HepG2 (cell line): Measurements from ENCODE around the gene MYADML2. TPM values are rescaled to one million over a fixed set of nuclear protein-coding genes. Genes with fewer than 3 reads are reported as not detected.

Experiments
- FOXK1 ChIP-seq: sonication (generic); formaldehyde crosslinking; IDR thresholded peaks from 2 replicates; pipeline ENCODE4 v1.4.0; 2020; ENCODE audit warnings: low read depth, missing genetic modification reagents, borderline replicate concordance
- GABPA ChIP-seq, 2 experiments: IDR thresholded peaks; 2 replicates each; pipeline ENCODE4 v1.6.1; 2011 to 2016; ENCODE audit warnings: low read depth in 2 of 2, low read length in 1 of 2, missing biosample characterization in 1 of 2, missing genetic modification characterization in 1 of 2
- JUND ChIP-seq: sonication (generic); formaldehyde crosslinking; IDR thresholded peaks from 2 replicates; pipeline ENCODE4 v1.8.0; 2022; ENCODE audit warnings: mild to moderate bottlenecking, missing genetic modification reagents
- KLF12 ChIP-seq: sonication (generic); formaldehyde crosslinking; IDR thresholded peaks from 2 replicates; pipeline ENCODE4 v1.4.0; 2020; ENCODE audit warnings: missing genetic modification reagents, borderline replicate concordance
- KMT2A ChIP-seq: sonication (generic); formaldehyde crosslinking; IDR thresholded peaks from 2 replicates; pipeline ENCODE4 v1.4.0; 2020; ENCODE audit warnings: missing genetic modification reagents
- NFKBIZ ChIP-seq: IDR thresholded peaks from 2 replicates; pipeline ENCODE4 v1.6.1; 2018; ENCODE audit warnings: missing genetic modification reagents, missing compliant biosample characterization
- SIN3A ChIP-seq: IDR thresholded peaks from 2 replicates; pipeline ENCODE4 v1.6.1; 2011; ENCODE audit warnings: low read depth, mild to moderate bottlenecking, control low read depth, low read length, borderline replicate concordance
- TRIM24 ChIP-seq: sonication (generic); formaldehyde crosslinking; IDR thresholded peaks from 2 replicates; pipeline ENCODE4 v1.8.0; 2022; ENCODE audit warnings: mild to moderate bottlenecking, missing genetic modification reagents
- ZBTB7B ChIP-seq: sonication (generic); formaldehyde crosslinking; IDR thresholded peaks from 2 replicates; pipeline ENCODE4 v1.4.0; 2020; ENCODE audit warnings: missing genetic modification reagents
- ZNF30 ChIP-seq: sonication (generic); formaldehyde crosslinking; IDR thresholded peaks from 2 replicates; pipeline ENCODE4 v1.5.0; 2020; ENCODE audit warnings: mild to moderate bottlenecking, missing genetic modification reagents
- ZNF33B ChIP-seq: sonication (generic); formaldehyde crosslinking; IDR thresholded peaks from 2 replicates; pipeline ENCODE4 v1.5.1; 2020; ENCODE audit warnings: mild to moderate bottlenecking, missing genetic modification reagents
- ZNF367 ChIP-seq: sonication (generic); formaldehyde crosslinking; IDR thresholded peaks from 2 replicates; pipeline ENCODE4 v1.4.0; 2020; ENCODE audit warnings: missing genetic modification reagents, borderline replicate concordance
- ZNF607 ChIP-seq: sonication (generic); formaldehyde crosslinking; IDR thresholded peaks from 2 replicates; pipeline ENCODE4 v1.5.1; 2020; ENCODE audit warnings: missing genetic modification reagents, mild to moderate bottlenecking, borderline replicate concordance
- polyA plus RNA-seq, 8 experiments: library from polyadenylated mRNA; depleted of rRNA in 3 of 8; stranded (reverse) in 7 of 8; unstranded in 1 of 8; fragments of >200 nt; fragmentation: Illumina TruSeq in 4 of 8; extraction: Trizol in 4 of 8; gene quantifications; 2 replicates each; pipeline versions ENCODE4 v1.2.1 to v1.2.3, GENCODE V29; 2011 to 2016; ENCODE audit warnings: low read depth in 4 of 8, missing spikeins in 1 of 8, mixed read lengths in 1 of 8; ENCODE audit not compliant: insufficient read depth in 1 of 8
- total RNA-seq, 5 experiments: library from RNA; depleted of rRNA; stranded (reverse); fragments of >200 nt; fragmentation: Illumina TruSeq; extraction: Trizol; gene quantifications; 2 replicates each; pipeline ENCODE4 v1.2.3, GENCODE V29; 2016; ENCODE audit warnings: low read depth in 1 of 5
- TF ChIP-seq, protein P1 (sequence below): sonication (generic); formaldehyde crosslinking; IDR thresholded peaks from 2 replicates; pipeline ENCODE4 v1.4.0; 2020; ENCODE audit warnings: missing genetic modification reagents
- TF ChIP-seq, protein P2 (sequence below): sonication (generic); formaldehyde crosslinking; IDR thresholded peaks from 2 replicates; pipeline ENCODE4 v1.4.0; 2020; ENCODE audit warnings: missing genetic modification reagents
- TF ChIP-seq, protein P3 (sequence below): sonication (generic); formaldehyde crosslinking; IDR thresholded peaks from 2 replicates; pipeline ENCODE4 v1.4.0; 2020; ENCODE audit warnings: missing genetic modification reagents, borderline replicate concordance
- TF ChIP-seq, protein P4 (sequence below): sonication (generic); formaldehyde crosslinking; IDR thresholded peaks from 2 replicates; pipeline ENCODE4 v1.4.0; 2020; ENCODE audit warnings: missing genetic modification reagents
- TF ChIP-seq, protein P5 (sequence below): sonication (generic); formaldehyde crosslinking; IDR thresholded peaks from 2 replicates; pipeline ENCODE4 v1.4.0; 2020; ENCODE audit warnings: mild to moderate bottlenecking, missing genetic modification reagents
- TF ChIP-seq, protein P6 (sequence below): sonication (generic); formaldehyde crosslinking; IDR thresholded peaks from 2 replicates; pipeline ENCODE4 v1.4.0; 2020; ENCODE audit warnings: missing genetic modification reagents, borderline replicate concordance
- TF ChIP-seq, protein P7 (sequence below): sonication (generic); formaldehyde crosslinking; IDR thresholded peaks from 2 replicates; pipeline ENCODE4 v1.4.0; 2020; ENCODE audit warnings: missing genetic modification reagents, low read depth, mild to moderate bottlenecking, borderline replicate concordance

The MYADML2 gene
- total and polyA plus RNA-seq, 2 of the 13 experiments (the other 11 are each of a cell fraction or from before 2014, with no cell fraction given), result not detected

DNA sequence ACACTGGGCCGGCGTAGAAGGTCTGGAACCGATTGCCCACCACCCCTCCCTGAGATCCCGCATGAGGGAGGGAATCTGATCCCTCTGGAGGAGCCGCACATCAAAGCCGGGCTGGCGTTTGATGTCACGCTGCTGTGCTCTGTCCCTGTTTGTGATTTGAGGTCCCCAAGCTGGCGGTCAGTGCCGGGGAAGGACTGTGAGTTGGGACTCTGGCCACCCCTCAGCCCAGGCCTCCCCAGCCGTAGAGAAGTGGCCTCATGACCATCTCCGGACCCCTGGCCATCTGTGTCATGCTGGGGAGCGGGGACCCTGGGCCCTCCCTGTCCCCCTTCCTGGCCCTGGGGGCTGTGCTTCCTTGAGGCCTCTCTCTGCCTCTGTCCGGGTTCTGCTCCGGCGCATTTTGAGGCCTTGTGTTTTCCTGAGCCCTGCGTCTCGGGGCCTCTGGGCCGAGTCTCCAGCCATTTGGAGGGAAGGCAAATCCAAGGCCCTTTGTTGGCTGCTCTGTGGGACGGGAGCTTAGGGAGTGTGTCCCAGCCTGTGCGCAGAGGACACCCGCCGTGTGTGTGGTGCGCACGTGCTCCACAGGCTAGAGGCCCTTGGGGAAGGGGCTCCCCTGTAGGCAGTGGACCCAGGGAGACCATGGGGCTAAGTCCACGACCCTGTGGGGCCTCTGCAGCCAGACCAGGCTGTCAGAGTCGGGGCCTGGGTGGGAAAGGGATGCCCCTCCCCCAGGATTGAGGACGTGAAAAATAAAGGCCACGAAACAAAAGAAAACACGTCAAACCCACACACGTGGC lies 45.5 kb upstream of the MYADML2 start (continued):
- no peak; the same call in 1 of the 2 replicates for TF ChIP-seq KMT2A (CRISPR knock-in tag)
- peak; percentile 94 for TF ChIP-seq KLF12 (CRISPR knock-in tag)
- TF ChIP-seq, protein P1, sequence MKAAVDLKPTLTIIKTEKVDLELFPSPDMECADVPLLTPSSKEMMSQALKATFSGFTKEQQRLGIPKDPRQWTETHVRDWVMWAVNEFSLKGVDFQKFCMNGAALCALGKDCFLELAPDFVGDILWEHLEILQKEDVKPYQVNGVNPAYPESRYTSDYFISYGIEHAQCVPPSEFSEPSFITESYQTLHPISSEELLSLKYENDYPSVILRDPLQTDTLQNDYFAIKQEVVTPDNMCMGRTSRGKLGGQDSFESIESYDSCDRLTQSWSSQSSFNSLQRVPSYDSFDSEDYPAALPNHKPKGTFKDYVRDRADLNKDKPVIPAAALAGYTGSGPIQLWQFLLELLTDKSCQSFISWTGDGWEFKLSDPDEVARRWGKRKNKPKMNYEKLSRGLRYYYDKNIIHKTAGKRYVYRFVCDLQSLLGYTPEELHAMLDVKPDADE (CRISPR knock-in tag), result 0 out of 2 replicates have a peak, but pooled peaks have one; percentile 69
- TF ChIP-seq, protein P2, sequence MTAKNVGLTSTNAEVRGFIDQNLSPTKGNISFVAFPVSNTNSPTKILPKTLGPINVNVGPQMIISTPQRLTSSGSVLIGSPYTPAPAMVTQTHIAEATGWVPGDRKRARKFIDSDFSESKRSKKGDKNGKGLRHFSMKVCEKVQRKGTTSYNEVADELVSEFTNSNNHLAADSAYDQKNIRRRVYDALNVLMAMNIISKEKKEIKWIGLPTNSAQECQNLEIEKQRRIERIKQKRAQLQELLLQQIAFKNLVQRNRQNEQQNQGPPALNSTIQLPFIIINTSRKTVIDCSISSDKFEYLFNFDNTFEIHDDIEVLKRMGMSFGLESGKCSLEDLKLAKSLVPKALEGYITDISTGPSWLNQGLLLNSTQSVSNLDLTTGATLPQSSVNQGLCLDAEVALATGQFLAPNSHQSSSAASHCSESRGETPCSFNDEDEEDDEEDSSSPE (CRISPR knock-in tag), result peak; percentile 93
- TF ChIP-seq, protein P3, sequence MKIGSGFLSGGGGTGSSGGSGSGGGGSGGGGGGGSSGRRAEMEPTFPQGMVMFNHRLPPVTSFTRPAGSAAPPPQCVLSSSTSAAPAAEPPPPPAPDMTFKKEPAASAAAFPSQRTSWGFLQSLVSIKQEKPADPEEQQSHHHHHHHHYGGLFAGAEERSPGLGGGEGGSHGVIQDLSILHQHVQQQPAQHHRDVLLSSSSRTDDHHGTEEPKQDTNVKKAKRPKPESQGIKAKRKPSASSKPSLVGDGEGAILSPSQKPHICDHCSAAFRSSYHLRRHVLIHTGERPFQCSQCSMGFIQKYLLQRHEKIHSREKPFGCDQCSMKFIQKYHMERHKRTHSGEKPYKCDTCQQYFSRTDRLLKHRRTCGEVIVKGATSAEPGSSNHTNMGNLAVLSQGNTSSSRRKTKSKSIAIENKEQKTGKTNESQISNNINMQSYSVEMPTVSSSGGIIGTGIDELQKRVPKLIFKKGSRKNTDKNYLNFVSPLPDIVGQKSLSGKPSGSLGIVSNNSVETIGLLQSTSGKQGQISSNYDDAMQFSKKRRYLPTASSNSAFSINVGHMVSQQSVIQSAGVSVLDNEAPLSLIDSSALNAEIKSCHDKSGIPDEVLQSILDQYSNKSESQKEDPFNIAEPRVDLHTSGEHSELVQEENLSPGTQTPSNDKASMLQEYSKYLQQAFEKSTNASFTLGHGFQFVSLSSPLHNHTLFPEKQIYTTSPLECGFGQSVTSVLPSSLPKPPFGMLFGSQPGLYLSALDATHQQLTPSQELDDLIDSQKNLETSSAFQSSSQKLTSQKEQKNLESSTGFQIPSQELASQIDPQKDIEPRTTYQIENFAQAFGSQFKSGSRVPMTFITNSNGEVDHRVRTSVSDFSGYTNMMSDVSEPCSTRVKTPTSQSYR, result peak; percentile 97
- TF ChIP-seq, protein P4, sequence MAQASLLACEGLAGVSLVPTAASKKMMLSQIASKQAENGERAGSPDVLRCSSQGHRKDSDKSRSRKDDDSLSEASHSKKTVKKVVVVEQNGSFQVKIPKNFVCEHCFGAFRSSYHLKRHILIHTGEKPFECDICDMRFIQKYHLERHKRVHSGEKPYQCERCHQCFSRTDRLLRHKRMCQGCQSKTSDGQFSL (CRISPR knock-in tag), result peak; percentile 69
- TF ChIP-seq SIN3A, result no peak; the same call in 1 of the 2 replicates
- peak; percentile 60 for TF ChIP-seq NFKBIZ (CRISPR knock-in tag)
- peak; percentile 98 for TF ChIP-seq ZNF607 (CRISPR knock-in tag)
- TF ChIP-seq ZNF33B (CRISPR knock-in tag), result peak; percentile 99
- TF ChIP-seq ZBTB7B (CRISPR knock-in tag), result peak; percentile 96
- TF ChIP-seq GABPA (IDR thresholded peaks at IDR 0.05; ENCODE audit: low read depth, low read length), result no peak
- TF ChIP-seq GABPA (CRISPR knock-in tag; IDR thresholded peaks at IDR 0.05; ENCODE audit: low read depth), result 0 out of 2 replicates have a peak, but pooled peaks have one; percentile 7
- TF ChIP-seq FOXK1 (CRISPR knock-in tag), result peak; percentile 84
- TF ChIP-seq, protein P5, sequence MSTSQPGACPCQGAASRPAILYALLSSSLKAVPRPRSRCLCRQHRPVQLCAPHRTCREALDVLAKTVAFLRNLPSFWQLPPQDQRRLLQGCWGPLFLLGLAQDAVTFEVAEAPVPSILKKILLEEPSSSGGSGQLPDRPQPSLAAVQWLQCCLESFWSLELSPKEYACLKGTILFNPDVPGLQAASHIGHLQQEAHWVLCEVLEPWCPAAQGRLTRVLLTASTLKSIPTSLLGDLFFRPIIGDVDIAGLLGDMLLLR (CRISPR knock-in tag), result peak; percentile 95
- TF ChIP-seq JUND (CRISPR knock-in tag), result peak; percentile 82
- TF ChIP-seq ZNF30 (CRISPR knock-in tag), result no peak; the same call in 1 of the 2 replicates
- TF ChIP-seq TRIM24, result no peak
- TF ChIP-seq, protein P6, sequence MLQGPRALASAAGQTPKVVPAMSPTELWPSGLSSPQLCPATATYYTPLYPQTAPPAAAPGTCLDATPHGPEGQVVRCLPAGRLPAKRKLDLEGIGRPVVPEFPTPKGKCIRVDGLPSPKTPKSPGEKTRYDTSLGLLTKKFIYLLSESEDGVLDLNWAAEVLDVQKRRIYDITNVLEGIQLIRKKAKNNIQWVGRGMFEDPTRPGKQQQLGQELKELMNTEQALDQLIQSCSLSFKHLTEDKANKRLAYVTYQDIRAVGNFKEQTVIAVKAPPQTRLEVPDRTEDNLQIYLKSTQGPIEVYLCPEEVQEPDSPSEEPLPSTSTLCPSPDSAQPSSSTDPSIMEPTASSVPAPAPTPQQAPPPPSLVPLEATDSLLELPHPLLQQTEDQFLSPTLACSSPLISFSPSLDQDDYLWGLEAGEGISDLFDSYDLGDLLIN, result peak; percentile 54; the same call in 1 of the 2 replicates
- TF ChIP-seq, protein P7, sequence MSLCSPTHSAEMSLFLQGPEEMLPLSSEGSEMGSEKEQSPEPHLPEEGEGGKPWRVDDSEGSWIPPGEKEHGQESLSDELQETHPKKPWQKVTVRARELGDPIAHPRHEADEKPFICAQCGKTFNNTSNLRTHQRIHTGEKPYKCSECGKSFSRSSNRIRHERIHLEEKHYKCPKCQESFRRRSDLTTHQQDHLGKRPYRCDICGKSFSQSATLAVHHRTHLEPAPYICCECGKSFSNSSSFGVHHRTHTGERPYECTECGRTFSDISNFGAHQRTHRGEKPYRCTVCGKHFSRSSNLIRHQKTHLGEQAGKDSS (CRISPR knock-in tag), result peak; percentile 97
- no peak for TF ChIP-seq ZNF367 (CRISPR knock-in tag)
